HepG2 (cell line): ENCODE data around the gene EHD1. TPM values are rescaled to one million over a fixed set of nuclear protein-coding genes. Genes with fewer than 3 reads are reported as not detected.

Experiments used
- ARNTL ChIP-seq: sonication (generic); formaldehyde crosslinking; IDR thresholded peaks from 2 replicates; pipeline ENCODE4 v1.4.0; 2020; ENCODE audit warnings: mild to moderate bottlenecking, missing genetic modification reagents
- ATF5 ChIP-seq: sonication (generic); formaldehyde crosslinking; IDR thresholded peaks from 2 replicates; pipeline ENCODE4 v1.4.0; 2020; ENCODE audit warnings: mild to moderate bottlenecking, low read depth, missing genetic modification reagents
- CBX1 ChIP-seq: IDR thresholded peaks from one replicate; pipeline ENCODE4 v1.6.1; 2016; ENCODE audit warnings: antibody characterized with exemption, low read depth
- ELF3 ChIP-seq: IDR thresholded peaks from 2 replicates; pipeline ENCODE4 v1.6.1; 2016; ENCODE audit warnings: missing genetic modification reagents, missing compliant biosample characterization
- GABPA ChIP-seq, 2 experiments: IDR thresholded peaks; 2 replicates each; pipeline ENCODE4 v1.6.1; 2011 to 2016; ENCODE audit warnings: low read depth in 2 of 2, low read length in 1 of 2, missing biosample characterization in 1 of 2, missing genetic modification characterization in 1 of 2
- GFI1 ChIP-seq: sonication (generic); formaldehyde crosslinking; IDR thresholded peaks from 2 replicates; pipeline ENCODE4 v1.5.0; 2020; ENCODE audit warnings: missing genetic modification reagents, mild to moderate bottlenecking, borderline replicate concordance
- IRF2 ChIP-seq: IDR thresholded peaks from 2 replicates; pipeline ENCODE4 v1.6.1; 2018; ENCODE audit warnings: missing genetic modification reagents, missing compliant biosample characterization
- MIER3 ChIP-seq: IDR thresholded peaks from 2 replicates; pipeline ENCODE4 v1.6.1; 2016; ENCODE audit warnings: missing compliant biosample characterization, borderline replicate concordance
- MLX ChIP-seq: IDR thresholded peaks from 2 replicates; pipeline ENCODE4 v1.6.1; 2016
- NFKBIZ ChIP-seq: IDR thresholded peaks from 2 replicates; pipeline ENCODE4 v1.6.1; 2018; ENCODE audit warnings: missing genetic modification reagents, missing compliant biosample characterization
- RAD21 ChIP-seq: fragments of 450-650 bp; formaldehyde crosslinking; IDR thresholded peaks from 2 replicates; pipeline ENCODE4 v1.5.0; 2020; ENCODE audit warnings: mild to moderate bottlenecking
- SATB2 ChIP-seq: sonication (generic); formaldehyde crosslinking; IDR thresholded peaks from 2 replicates; pipeline ENCODE4 v1.5.0; 2020; ENCODE audit warnings: missing genetic modification reagents
- SIX1 ChIP-seq: sonication (generic); formaldehyde crosslinking; IDR thresholded peaks from 2 replicates; pipeline ENCODE4 v1.4.0; 2020; ENCODE audit warnings: missing genetic modification reagents, borderline replicate concordance
- SP5 ChIP-seq: IDR thresholded peaks from 2 replicates; pipeline ENCODE4 v1.6.1; 2016; ENCODE audit warnings: low read depth, borderline replicate concordance
- SRSF4 ChIP-seq: fragments of 200-400 bp; formaldehyde crosslinking; IDR thresholded peaks from one replicate; pipeline ENCODE4 v1.6.1; 2018; ENCODE audit warnings: mild to moderate bottlenecking, low read depth, low read length, moderate library complexity; ENCODE audit not compliant: poor library complexity, severe bottlenecking
- TGIF2 ChIP-seq: IDR thresholded peaks from 2 replicates; pipeline ENCODE4 v1.6.1; 2016; ENCODE audit warnings: control low read depth, missing compliant biosample characterization
- TSC22D2 ChIP-seq: sonication (generic); formaldehyde crosslinking; IDR thresholded peaks from 2 replicates; pipeline ENCODE4 v1.5.1; 2020; ENCODE audit warnings: missing genetic modification reagents, mild to moderate bottlenecking, borderline replicate concordance
- U2AF2 ChIP-seq: fragments of 200-400 bp; formaldehyde crosslinking; IDR thresholded peaks from 2 replicates; pipeline ENCODE4 v1.6.1; 2017; ENCODE audit warnings: low read depth, mild to moderate bottlenecking, low read length
- YEATS4 ChIP-seq: sonication (generic); formaldehyde crosslinking; IDR thresholded peaks from 2 replicates; pipeline ENCODE4 v1.4.0; 2020; ENCODE audit warnings: missing genetic modification reagents, borderline replicate concordance
- ZBTB8A ChIP-seq: sonication (generic); formaldehyde crosslinking; IDR thresholded peaks from 2 replicates; pipeline ENCODE4 v1.4.0; 2020; ENCODE audit warnings: mild to moderate bottlenecking, low read depth, missing genetic modification reagents, borderline replicate concordance
- ZNF12 ChIP-seq: sonication (generic); formaldehyde crosslinking; IDR thresholded peaks from 2 replicates; pipeline ENCODE4 v1.5.0; 2020; ENCODE audit warnings: missing genetic modification reagents
- ZNF510 ChIP-seq: sonication (generic); formaldehyde crosslinking; IDR thresholded peaks from 2 replicates; pipeline ENCODE4 v1.4.0; 2020; ENCODE audit warnings: low read depth, mild to moderate bottlenecking, missing genetic modification reagents
- ZNF564 ChIP-seq: sonication (generic); formaldehyde crosslinking; IDR thresholded peaks from 2 replicates; pipeline ENCODE4 v1.8.1; 2023; ENCODE audit warnings: mild to moderate bottlenecking, missing genetic modification reagents
- ZNF777 ChIP-seq: sonication (generic); formaldehyde crosslinking; IDR thresholded peaks from 2 replicates; pipeline ENCODE4 v1.4.0; 2020; ENCODE audit warnings: missing genetic modification reagents
- ZSCAN12 ChIP-seq: sonication (generic); formaldehyde crosslinking; IDR thresholded peaks from 2 replicates; pipeline ENCODE4 v1.9.0; 2021; ENCODE audit warnings: mild to moderate bottlenecking, missing genetic modification reagents
- ZSCAN30 ChIP-seq: sonication (generic); formaldehyde crosslinking; IDR thresholded peaks from 2 replicates; pipeline ENCODE4 v1.5.0; 2020; ENCODE audit warnings: mild to moderate bottlenecking, missing genetic modification reagents
- polyA plus RNA-seq, 8 experiments: library from polyadenylated mRNA; depleted of rRNA in 3 of 8; stranded (reverse) in 7 of 8; unstranded in 1 of 8; fragments of >200 nt; fragmentation: Illumina TruSeq in 4 of 8; extraction: Trizol in 4 of 8; gene quantifications; 2 replicates each; pipeline versions ENCODE4 v1.2.1 to v1.2.3, GENCODE V29; 2011 to 2016; ENCODE audit warnings: low read depth in 4 of 8, missing spikeins in 1 of 8, mixed read lengths in 1 of 8; ENCODE audit not compliant: insufficient read depth in 1 of 8
- total RNA-seq, 5 experiments: library from RNA; depleted of rRNA; stranded (reverse); fragments of >200 nt; fragmentation: Illumina TruSeq; extraction: Trizol; gene quantifications; 2 replicates each; pipeline ENCODE4 v1.2.3, GENCODE V29; 2016; ENCODE audit warnings: low read depth in 1 of 5
- TF ChIP-seq, protein P1 (sequence below): sonication (generic); formaldehyde crosslinking; IDR thresholded peaks from 2 replicates; pipeline ENCODE4; 2020; ENCODE audit warnings: missing genetic modification reagents, mild to moderate bottlenecking, borderline replicate concordance

The EHD1 gene
- total and polyA plus RNA-seq, 2 of the 13 experiments (the other 11 are each of a cell fraction or from before 2014, with no cell fraction given) = 23.6 to 26.6 TPM

GRCh38 chr11:64893194-64894069 lies 15.0 kb upstream of the EHD1 start (continued):
- peak; percentile 75; the same call in 1 of the 2 replicates for TF ChIP-seq ZNF564 (CRISPR knock-in tag)
- TF ChIP-seq ZSCAN30 = 0 out of 2 replicates have a peak, but pooled peaks have one; percentile 47
- peak; percentile 49 for TF ChIP-seq CBX1
- TF ChIP-seq SATB2 (CRISPR knock-in tag) = no peak
- TF ChIP-seq TGIF2 (CRISPR knock-in tag) = peak; percentile 35; the same call in 1 of the 2 replicates
- TF ChIP-seq, protein P1, sequence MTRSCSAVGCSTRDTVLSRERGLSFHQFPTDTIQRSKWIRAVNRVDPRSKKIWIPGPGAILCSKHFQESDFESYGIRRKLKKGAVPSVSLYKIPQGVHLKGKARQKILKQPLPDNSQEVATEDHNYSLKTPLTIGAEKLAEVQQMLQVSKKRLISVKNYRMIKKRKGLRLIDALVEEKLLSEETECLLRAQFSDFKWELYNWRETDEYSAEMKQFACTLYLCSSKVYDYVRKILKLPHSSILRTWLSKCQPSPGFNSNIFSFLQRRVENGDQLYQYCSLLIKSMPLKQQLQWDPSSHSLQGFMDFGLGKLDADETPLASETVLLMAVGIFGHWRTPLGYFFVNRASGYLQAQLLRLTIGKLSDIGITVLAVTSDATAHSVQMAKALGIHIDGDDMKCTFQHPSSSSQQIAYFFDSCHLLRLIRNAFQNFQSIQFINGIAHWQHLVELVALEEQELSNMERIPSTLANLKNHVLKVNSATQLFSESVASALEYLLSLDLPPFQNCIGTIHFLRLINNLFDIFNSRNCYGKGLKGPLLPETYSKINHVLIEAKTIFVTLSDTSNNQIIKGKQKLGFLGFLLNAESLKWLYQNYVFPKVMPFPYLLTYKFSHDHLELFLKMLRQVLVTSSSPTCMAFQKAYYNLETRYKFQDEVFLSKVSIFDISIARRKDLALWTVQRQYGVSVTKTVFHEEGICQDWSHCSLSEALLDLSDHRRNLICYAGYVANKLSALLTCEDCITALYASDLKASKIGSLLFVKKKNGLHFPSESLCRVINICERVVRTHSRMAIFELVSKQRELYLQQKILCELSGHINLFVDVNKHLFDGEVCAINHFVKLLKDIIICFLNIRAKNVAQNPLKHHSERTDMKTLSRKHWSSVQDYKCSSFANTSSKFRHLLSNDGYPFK (CRISPR knock-in tag) = peak; percentile 42; the same call in 1 of the 2 replicates
- TF ChIP-seq U2AF2 = no peak
- TF ChIP-seq ZNF12 = no peak
- peak; percentile 62 for TF ChIP-seq YEATS4 (CRISPR knock-in tag)
- TF ChIP-seq ELF3 = peak; percentile 99
- peak; percentile 61; the same call in 1 of the 2 replicates for TF ChIP-seq ARNTL
- peak; percentile 85; the same call in 1 of the 2 replicates for TF ChIP-seq MIER3 (CRISPR knock-in tag)
- 0 out of 2 replicates have a peak, but pooled peaks have one; percentile 36 for TF ChIP-seq MLX
- peak; percentile 26 for TF ChIP-seq RAD21 (CRISPR knock-in tag)
- TF ChIP-seq GFI1 = peak; percentile 50; the same call in 1 of the 2 replicates
- peak; percentile 69 for TF ChIP-seq IRF2 (CRISPR knock-in tag)
- TF ChIP-seq ATF5 = peak; percentile 81; the same call in 1 of the 2 replicates
- peak; percentile 88; the same call in 1 of the 2 replicates for TF ChIP-seq ZNF510 (CRISPR knock-in tag)
- TF ChIP-seq ZSCAN12 (CRISPR knock-in tag) = no peak
- TF ChIP-seq ZNF777 (CRISPR knock-in tag) = no peak; the same call in 1 of the 2 replicates
- TF ChIP-seq SRSF4 = no peak
- TF ChIP-seq SP5 (CRISPR knock-in tag) = peak; percentile 83
- no peak for TF ChIP-seq GABPA (IDR thresholded peaks at IDR 0.05; ENCODE audit: low read depth, low read length)
- peak; percentile 75 for TF ChIP-seq GABPA (CRISPR knock-in tag; IDR thresholded peaks at IDR 0.05; ENCODE audit: low read depth)
- peak; percentile 82; the same call in 1 of the 2 replicates for TF ChIP-seq ZBTB8A (CRISPR knock-in tag)
- peak; percentile 62; the same call in 1 of the 2 replicates for TF ChIP-seq SIX1 (CRISPR knock-in tag)
- peak; percentile 53; the same call in 1 of the 2 replicates for TF ChIP-seq NFKBIZ (CRISPR knock-in tag)
- no peak; the same call in 1 of the 2 replicates for TF ChIP-seq TSC22D2 (CRISPR knock-in tag)
